ENCODE data around the gene ANKFY1.

ANKFY1 gene

DNA sequence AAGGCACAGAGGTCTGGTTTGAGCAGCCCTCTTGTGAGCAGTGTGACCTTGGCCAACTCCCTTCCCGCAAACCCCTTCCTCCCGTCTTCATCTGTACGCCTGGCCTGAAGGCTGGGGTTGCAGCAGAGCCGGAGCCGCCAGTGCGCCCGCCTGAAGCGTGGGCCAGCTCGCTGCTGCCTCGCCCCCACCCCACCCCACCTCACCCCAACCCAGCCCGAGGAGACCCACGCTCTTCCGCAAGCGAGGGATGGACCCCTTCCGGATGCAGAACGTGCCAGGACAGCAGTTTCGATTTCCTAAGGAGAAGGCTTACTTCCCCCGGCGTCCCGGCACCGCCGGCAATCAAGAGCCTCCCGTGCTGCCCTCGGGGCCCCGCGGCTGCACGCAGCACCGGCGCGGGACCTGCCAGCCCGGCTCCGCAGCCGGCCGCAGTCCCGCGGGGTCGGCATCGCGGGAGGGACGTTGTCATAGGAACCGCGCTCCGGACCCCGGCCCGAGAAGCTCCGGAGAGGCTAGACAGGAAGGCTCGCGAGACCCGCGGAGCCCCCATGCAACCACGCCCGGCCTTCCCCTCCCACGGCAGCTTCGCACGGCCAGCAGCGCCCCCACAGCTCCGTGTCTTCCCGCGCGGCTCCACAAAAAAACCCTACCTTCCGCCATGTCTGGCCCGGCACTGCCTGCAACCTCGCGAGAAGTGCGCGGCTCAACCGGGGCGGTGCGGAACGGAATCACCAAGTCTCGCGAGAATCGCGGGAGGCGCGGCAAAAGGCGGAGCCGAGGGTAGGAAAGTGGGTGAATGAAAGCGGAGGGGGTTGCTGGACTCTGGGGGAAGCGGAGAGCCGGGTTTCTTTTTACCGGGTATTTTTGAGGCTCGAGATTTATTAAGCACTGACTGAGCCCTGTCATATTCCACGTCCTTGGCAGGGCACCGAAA lies at the start of gene ANKFY1:
Gene ANKFY1, minus strand, starts transcription at position 698 of the 934 bp plus-strand sequence. Its CDS starts 38 bp downstream, at position 660.
- peak; percentile 88 for DNase-seq

GRCh38 chr17:4310354-4311060 lies 46.7 kb upstream of the ANKFY1 start:
- DNase-seq, result no peak

DNA sequence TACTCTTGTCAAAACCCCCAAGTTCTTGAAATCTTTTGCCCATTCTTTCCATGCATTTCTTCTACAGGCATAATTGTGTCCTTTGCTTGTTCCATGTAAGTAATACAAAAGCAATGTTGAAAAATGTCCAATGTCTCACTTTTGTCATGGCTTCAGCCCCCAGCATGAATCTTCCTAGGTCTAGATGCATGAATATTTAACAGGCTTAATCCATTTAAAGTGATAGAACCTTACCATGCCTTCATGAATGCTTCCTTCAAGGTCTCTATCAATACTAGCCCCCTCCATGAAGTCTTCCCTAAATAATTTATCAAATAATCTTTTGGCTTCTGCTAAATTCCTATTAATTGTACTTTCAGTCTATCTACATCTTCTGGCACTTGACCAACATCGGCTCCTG lies 46.1 kb upstream of the ANKFY1 start:
- DNase-seq, result no peak

DNA sequence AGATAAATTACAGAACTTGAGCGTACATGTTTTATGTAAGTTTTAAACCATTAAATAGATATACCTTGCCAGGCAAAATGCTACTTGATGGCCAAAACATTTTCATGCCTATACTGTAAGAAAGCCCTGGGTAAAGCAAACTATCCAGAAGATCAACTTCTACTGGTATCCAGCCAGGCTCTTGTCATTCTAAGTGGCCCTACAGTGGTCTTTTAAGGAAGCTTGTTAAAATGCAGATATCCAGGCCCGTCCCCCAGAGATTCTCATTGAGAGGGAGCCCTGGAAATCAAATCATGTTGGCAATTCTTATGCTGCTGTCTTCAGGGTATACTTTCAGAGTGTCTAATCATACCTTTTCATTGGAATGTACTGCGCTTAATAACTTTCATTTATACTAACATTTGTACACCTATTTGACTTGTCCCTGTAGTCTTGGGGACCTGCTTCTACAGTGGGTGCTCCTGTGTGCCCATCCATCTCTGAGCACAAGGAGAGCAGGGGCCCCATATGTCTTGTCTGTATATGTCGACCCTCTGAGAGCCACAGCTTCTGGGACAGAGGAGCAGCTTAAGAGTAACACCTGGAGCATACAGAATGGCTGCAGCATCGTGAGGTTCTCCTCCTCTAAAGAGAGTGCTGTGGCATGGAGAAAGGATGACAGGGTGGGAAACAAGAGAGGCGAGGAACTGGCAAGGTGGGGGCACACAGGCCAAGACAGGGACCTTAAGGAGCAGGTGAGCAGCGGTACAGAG lies 43.6 kb upstream of the ANKFY1 start:
- DNase-seq, result no peak

GRCh38 chr17:4305224-4305623 lies 41.4 kb upstream of the ANKFY1 start:
- no peak for DNase-seq

DNA sequence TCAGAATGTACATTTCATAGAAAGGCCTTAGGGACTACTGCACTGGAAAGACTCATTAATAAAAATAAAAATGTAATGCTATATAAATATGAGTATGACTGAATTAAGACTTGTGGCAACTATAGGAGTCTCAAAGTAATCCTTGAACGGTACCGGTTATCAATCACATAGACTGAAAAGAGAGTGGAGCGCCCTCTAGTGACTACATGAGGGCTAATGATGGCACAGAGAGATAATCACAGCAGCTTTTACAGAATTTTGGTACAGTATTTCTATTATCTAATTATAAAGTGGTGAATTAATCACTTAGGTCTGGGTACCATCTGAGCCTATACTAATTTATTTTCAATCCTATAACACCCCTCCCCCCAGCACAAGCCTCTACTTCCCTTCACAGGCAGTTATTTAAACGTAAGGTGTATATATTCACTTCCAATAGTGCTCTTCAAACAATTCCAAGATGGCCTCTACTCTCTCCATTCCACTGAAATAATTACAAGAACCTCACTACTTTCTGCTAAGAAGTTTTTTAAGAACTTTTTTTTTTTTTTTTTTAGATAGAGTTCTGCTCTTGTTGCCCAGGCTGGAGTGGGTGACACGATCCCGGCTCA lies 40.7 kb upstream of the ANKFY1 start:
- DNase-seq, result peak; percentile 5 to 28

- no peak for DNase-seq
These were observed 37.3 kb upstream of the ANKFY1 start for GRCh38 chr17:4301066-4301465.

GRCh38 chr17:4297351-4297750 lies 33.6 kb upstream of the ANKFY1 start:
- DNase-seq, result no peak

GRCh38 chr17:4295686-4296085 lies 31.9 kb upstream of the ANKFY1 start:
- no peak for DNase-seq

- DNase-seq, result no peak
These were observed 29.8 kb upstream of the ANKFY1 start for GRCh38 chr17:4293572-4293971.

DNA sequence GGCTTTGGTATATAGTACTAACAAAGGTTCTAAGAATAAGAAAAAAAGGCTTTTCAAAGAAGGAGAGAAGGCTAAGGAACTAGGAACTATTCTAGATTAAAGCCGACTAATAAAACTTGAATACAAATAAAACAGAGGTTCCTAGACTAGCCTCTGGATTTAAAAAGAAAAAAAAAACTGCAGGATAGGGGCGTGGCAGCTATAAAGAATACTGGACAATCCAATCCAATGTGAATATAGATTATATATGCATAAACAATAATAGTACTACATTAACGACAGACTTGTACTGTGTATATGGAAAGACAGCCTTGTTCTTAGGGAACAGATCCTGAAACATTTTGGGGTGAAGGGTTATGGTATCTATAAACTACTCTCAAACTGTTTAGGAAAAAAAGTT lies 23.9 kb upstream of the ANKFY1 start:
- no peak for DNase-seq

GRCh38 chr17:4276514-4276913 lies 12.7 kb upstream of the ANKFY1 start:
- DNase-seq, result no peak

DNA sequence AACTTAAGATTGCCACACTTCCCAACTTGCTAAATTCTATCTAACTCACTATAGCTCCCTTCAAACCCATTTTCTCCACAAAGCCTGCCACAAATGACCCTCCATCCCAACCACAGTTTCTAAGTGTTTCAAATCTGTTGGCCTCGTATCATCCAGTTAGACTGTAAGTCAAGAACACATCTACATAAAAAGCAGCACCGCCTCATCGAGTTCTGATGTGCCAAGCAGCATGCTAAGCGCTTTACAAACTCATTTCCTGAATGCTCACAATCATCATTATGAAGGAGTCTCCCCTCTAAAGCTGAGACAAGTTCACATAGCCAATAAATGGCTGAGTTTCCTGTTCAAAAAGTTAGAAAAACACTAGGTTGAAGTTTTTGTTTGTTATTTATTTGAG lies 9.2 kb upstream of the ANKFY1 start:
- DNase-seq, result no peak

DNA sequence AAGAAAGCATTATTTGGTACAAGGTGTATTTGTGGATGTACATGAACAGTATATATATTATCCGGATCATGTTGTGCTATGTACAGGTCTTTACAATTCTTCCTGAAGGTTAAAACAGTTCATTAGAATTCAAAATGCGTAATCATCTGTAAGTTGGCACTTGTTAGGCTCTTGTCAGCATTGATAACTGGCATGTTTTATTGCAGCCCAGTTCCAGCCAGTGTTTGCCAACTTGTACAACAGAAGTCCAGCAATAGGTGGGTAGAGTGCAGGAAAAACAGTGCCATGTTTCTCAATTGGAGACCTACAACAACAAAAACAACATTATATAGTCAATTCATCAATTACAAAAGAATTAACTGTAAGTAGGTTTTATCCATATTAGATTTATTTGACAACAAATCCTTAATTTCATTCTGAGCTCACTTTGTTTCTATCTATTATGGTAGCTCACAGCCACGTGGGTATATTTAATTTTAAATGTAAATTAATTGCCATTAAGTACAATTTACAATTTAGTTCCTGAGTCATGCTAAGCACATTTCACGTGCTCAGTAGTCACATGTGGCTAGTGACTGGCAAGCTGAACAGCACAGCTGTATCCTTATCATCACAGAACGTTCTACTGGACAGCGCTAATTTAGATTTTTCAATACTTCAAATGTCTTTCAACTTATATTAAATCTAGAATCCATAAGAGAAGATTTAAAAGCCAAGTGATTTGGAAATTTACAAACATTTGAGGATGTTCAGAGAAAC lies 8.6 kb upstream of the ANKFY1 start:
- DNase-seq, result no peak

DNA sequence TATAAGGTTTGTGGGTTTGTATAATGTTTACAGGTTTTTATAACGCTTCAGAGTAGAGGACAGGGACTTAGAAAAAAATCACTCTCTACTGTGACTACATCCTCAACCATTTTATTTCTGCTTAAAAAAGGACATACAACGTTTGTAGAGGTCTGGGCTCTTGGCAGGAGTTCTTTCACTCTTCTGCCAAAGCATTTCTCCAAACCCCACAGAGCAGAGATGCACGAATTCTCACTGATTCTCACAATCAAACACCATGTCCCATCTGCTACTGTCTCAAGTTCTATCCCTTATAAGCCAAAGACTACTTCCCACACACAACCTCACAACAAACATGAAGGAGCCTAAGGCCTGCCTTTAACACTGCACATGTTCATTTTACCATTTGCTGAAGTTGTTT lies 7.0 kb upstream of the ANKFY1 start:
- DNase-seq, result no peak

GRCh38 chr17:4269915-4270314 lies 6.1 kb upstream of the ANKFY1 start:
- no peak for DNase-seq

- no peak for DNase-seq
These were observed 3.6 kb upstream of the ANKFY1 start for GRCh38 chr17:4267402-4267801.

- DNase-seq, result no peak
These were observed 2.8 kb upstream of the ANKFY1 start for GRCh38 chr17:4266550-4266949.

GRCh38 chr17:4262703-4263102 lies 1.1 kb downstream of the ANKFY1 start:
- no peak for DNase-seq

DNA sequence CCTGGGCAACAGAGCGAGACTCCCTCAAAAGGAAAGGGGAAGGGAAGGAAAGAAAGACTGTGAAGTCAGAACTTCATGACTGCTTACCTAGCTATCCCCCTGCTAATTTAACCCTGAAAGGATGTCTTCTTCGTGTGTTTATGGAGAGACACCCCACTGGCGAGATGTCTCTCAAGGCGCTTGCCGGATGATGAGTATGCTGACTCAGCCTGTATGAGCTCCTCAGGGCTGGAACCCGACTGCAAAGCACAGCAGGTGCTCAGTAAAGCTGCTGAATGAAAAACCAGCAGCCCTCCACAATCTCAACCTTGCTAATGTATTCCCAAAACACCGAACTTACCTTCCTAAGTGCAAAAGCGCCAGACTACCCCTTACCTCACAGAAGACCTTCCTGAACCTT lies 2.3 kb downstream of the ANKFY1 start:
- DNase-seq, result no peak

DNA sequence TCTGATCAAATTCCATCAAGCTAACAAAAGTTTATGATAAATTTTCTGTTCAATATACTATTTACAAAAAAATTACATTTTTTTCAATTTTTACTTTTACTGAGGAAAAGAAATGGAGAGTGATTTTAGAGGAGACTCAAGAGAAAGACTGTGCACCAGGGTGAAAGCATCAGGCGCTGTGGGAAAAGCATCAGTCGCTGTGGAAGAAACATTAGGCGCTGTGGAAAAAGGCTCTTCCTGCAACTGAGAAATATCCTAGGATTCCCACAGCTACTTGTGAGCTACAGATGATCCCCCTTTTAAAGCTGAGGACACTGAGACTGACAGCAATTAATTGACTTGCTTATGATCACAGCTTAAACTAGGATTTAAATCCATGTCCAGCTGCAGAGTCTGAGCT lies 4.9 kb downstream of the ANKFY1 start:
- no peak for DNase-seq

DNA sequence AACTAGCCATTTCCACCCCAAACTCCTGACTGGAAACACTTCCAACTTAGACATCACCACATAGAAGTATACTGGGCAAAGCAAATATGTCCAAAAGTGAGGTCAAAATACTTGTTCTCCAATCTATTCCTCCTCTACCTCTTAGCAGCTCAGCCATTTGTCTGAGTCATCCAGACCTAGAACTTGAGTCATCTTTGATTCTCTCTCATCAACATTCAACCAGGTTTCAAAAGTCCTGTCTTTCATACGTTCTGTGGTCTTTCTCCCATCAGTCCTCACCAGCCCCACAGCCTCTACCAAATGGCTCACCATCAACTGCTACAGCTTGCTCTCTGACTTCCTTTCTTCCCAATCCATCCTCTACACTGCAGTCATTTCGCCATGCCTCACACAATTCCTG lies 6.8 kb downstream of the ANKFY1 start:
- DNase-seq, result no peak

Measured in NCI-H2081 (cell line).